B cell (primary cell): ENCODE measurements around the gene TAF10. TPM values are rescaled to one million over a fixed set of nuclear protein-coding genes. Genes with fewer than 3 reads are reported as not detected.

ENCODE experiments used
- ATAC-seq: fragments of 200-7000 bp; cut with Tn5 transposase; one replicate; pipeline ENCODE4 v1.10.0; 2021; ENCODE audit warnings: low read depth, mild to moderate bottlenecking, moderate number of reproducible peaks, moderate library complexity
- CTCF ChIA-PET: fragments of 350-600 bp; sonication (Branson Sonifier 250); formaldehyde crosslinking; loops from one replicate; lab custom pipeline; 2021; ENCODE audit warnings: antibody characterized with exemption, inconsistent platforms; lab: Charles Lee
- POLR2A ChIA-PET: fragments of 350-600 bp; sonication (Branson Sonifier 250); formaldehyde crosslinking; loops from one replicate; lab custom pipeline; 2021; ENCODE audit warnings: antibody characterized with exemption; lab: Charles Lee
- DNase-seq: peaks from one replicate; pipeline ENCODE4 v3.0.0; 2013
- H2AFZ ChIP-seq: 2 replicates; pipeline ENCODE4 v1.6.1; 2012; ENCODE audit warnings: mild to moderate bottlenecking, low read depth, low read length; ENCODE audit not compliant: insufficient read depth, poor library complexity, severe bottlenecking
- H3K27ac ChIP-seq, 2 donors: 1 replicate in 1 of 2; 2 replicates in 1 of 2; pipeline ENCODE4 v1.5.1; 2012 to 2013; ENCODE audit warnings: low read length in 2 of 2, mild to moderate bottlenecking in 2 of 2, moderate library complexity in 1 of 2
- H3K27me3 ChIP-seq, 4 experiments: fragments of 200-600 bp in 1 of 4; sonication (generic) in 1 of 4; replicated peaks in 1 of 4; 1 replicate in 2 of 4; 2 replicates in 2 of 4; pipeline versions ENCODE4 v1.6.1 to v1.7.0; 2013 to 2016; ENCODE audit warnings: low read length in 3 of 4, mild to moderate bottlenecking in 2 of 4, mixed read lengths in 1 of 4, moderate library complexity in 1 of 4; ENCODE audit not compliant: insufficient read depth in 4 of 4, control insufficient read depth in 3 of 4; ENCODE audit errors: control extremely low read depth in 1 of 4
- H3K36me3 ChIP-seq, 2 experiments: replicated peaks in 1 of 2; 1 replicate in 1 of 2; 2 replicates in 1 of 2; pipeline versions ENCODE4 v1.6.1 to v1.7.1; 2013; ENCODE audit warnings: low read length in 1 of 2; ENCODE audit not compliant: insufficient read depth in 2 of 2, control insufficient read depth in 1 of 2; ENCODE audit errors: control extremely low read depth in 1 of 2, extremely low read depth in 1 of 2
- H3K4me1 ChIP-seq, 2 donors: fragments of 200-600 bp in 1 of 2; sonication (generic) in 1 of 2; 1 replicate in 1 of 2; 2 replicates in 1 of 2; pipeline versions ENCODE4 v1.5.1 to v1.6.1; 2013 to 2017; ENCODE audit warnings: low read length in 2 of 2; ENCODE audit not compliant: control insufficient read depth in 2 of 2, insufficient read depth in 2 of 2
- H3K4me2 ChIP-seq: replicated peaks from 2 replicates; pipeline ENCODE3; 2012; ENCODE audit warnings: mild to moderate bottlenecking, low read depth, low read length; ENCODE audit not compliant: poor library complexity, severe bottlenecking
- H3K4me3 ChIP-seq, 5 experiments: fragments of 200-600 bp in 1 of 5; sonication (generic) in 1 of 5; 1 replicate in 3 of 5; 2 replicates in 2 of 5; pipeline versions ENCODE4 v1.5.1 to v1.7.0; 2011 to 2016; ENCODE audit warnings: low read length in 4 of 5, mild to moderate bottlenecking in 4 of 5, low read depth in 2 of 5, control low read depth in 1 of 5, moderate library complexity in 1 of 5; ENCODE audit not compliant: insufficient read depth in 1 of 5; ENCODE audit errors: control extremely low read depth in 1 of 5, extremely low read depth in 1 of 5
- H3K79me2 ChIP-seq: fragments of 200-600 bp; sonication (generic); one replicate; pipeline ENCODE4 v1.6.0; 2016; ENCODE audit warnings: low read length; ENCODE audit not compliant: control insufficient read depth, insufficient read depth
- H3K9ac ChIP-seq: fragments of 200-600 bp; sonication (generic); 2 replicates; pipeline ENCODE4 v1.6.1; 2017; ENCODE audit warnings: mild to moderate bottlenecking, low read length, moderate library complexity
- H3K9me3 ChIP-seq, 3 donors: one replicate each; pipeline versions ENCODE4 v1.6.1 to v1.7.1; 2013; ENCODE audit warnings: low read length in 2 of 3; ENCODE audit not compliant: control insufficient read depth in 2 of 3, insufficient read depth in 1 of 3; ENCODE audit errors: control extremely low read depth in 1 of 3
- H4K20me1 ChIP-seq: 2 replicates; pipeline ENCODE4 v1.6.0; 2012; ENCODE audit warnings: mild to moderate bottlenecking, low read length; ENCODE audit not compliant: insufficient read depth, control insufficient read depth, poor library complexity, severe bottlenecking
- H3K27ac Mint-ChIP-seq: one replicate; pipeline ENCODE4 v1.8.0; 2021; ENCODE audit warnings: mixed read lengths
- H3K27me3 Mint-ChIP-seq: one replicate; pipeline ENCODE4 v1.8.0; 2021; ENCODE audit warnings: mixed read lengths
- H3K4me1 Mint-ChIP-seq: one replicate; pipeline ENCODE4 v1.8.0; 2021; ENCODE audit warnings: mixed read lengths
- H3K4me3 Mint-ChIP-seq: one replicate; pipeline ENCODE4 v1.8.0; 2021; ENCODE audit warnings: mixed read lengths
- H3K9me3 Mint-ChIP-seq: one replicate; pipeline ENCODE4 v1.8.0; 2022; ENCODE audit warnings: mixed read lengths; ENCODE audit not compliant: insufficient read depth
- CTCF ChIP-seq: fragments of 200-600 bp; IDR thresholded peaks from one replicate; pipeline ENCODE4 v1.8.0; 2022; ENCODE audit warnings: antibody characterized with exemption, mild to moderate bottlenecking
- EZH2 ChIP-seq: IDR thresholded peaks from 2 replicates; pipeline ENCODE4 v1.6.1; 2012; ENCODE audit warnings: borderline replicate concordance, low read depth, mild to moderate bottlenecking, moderate library complexity, low read length; ENCODE audit not compliant: insufficient read depth, poor library complexity, severe bottlenecking
- WGBS: methylation state at CpG from one replicate; pipeline ENCODE4 v1.1.5; 2013; ENCODE audit warnings: missing lambda C conversion rate; ENCODE audit not compliant: insufficient coverage; 5-methylcytosine and 5-hydroxymethylcytosine counted together
- intact Hi-C: fragments of 100-400 bp; cut with micrococcal nuclease; formaldehyde crosslinking; loops from one replicate; pipeline ENCODE4 v1.10.0; 2022
- polyA plus RNA-seq: library from polyadenylated mRNA; depleted of rRNA; stranded (reverse); fragments of >200 nt; gene quantifications from 2 replicates; pipeline ENCODE4 v1.2.3, GENCODE V29; 2012
- total RNA-seq, 2 donors: library from RNA; stranded (reverse); fragments of 120-200 nt in 1 of 2; gene quantifications; 1 replicate in 1 of 2; 2 replicates in 1 of 2; pipeline versions ENCODE4 v1.2.3 to v1.2.4, GENCODE V29; 2013 to 2022

Gene TAF10
- total and polyA plus RNA-seq, 2 donors (not counting 1 experiment from before 2014, with no cell fraction given), result 114 to 156 TPM

GRCh38 chr11:6640036-6640984, 28.3 kb upstream of the TAF10 start:
- CTCF ChIA-PET, result interaction anchor here (0.7 to 1.5 kb wide), 2 partner anchors 12 to 13 kb away, joined by 3 to 4 read pairs; no protein-coding TSS in a partner anchor
- Histone ChIP-seq H3K79me2 (no peaks in the 10 kb centered on the region), H4K20me1 (no peaks in the 10 kb centered on the region), H2AFZ (no peak overlapping the region), H3K9me3 (no peaks in the 10 kb centered on the region), H3K27ac (no peak overlapping the region), H3K4me2 (no peak overlapping the region), H3K4me1 (peaks cover 11 to 20% of the 10 kb centered on the region in 2 donors), H3K4me3 (no peak overlapping the region), H3K36me3 (no peaks in the 10 kb centered on the region), H3K27me3 (no peaks in the 10 kb centered on the region), H3K9ac (no peak overlapping the region)
- ATAC-seq (no peak), DNase-seq (no peak)
- Mint-ChIP-seq H3K4me1 (no peaks in the 10 kb centered on the region), H3K9me3 (no peaks in the 10 kb centered on the region), H3K27ac (no peak overlapping the region), H3K4me3 (no peak overlapping the region), H3K27me3 (no peaks in the 10 kb centered on the region)
- POLR2A ChIA-PET, result no interaction called here
- no peak for TF ChIP-seq CTCF
- TF ChIP-seq EZH2, result no peak
- WGBS, result 96% methylated on average over 36 of the region's 36 CpGs
- intact Hi-C loops, result no loop called here

- ChIA-PET POLR2A (no interaction called here), CTCF (interaction anchor here (0.9 to 1.5 kb wide), 2 partner anchors 11 to 45 kb away, joined by 4 read pairs; partner anchors contain the start of gene MRPL17)
- no peak for ATAC-seq
- Mint-ChIP-seq H3K4me3 (no peak overlapping the region), H3K9me3 (no peaks in the 10 kb centered on the region), H3K27me3 (no peaks in the 10 kb centered on the region), H3K27ac (no peak overlapping the region), H3K4me1 (no peaks in the 10 kb centered on the region)
- TF ChIP-seq CTCF (no peak), EZH2 (no peak)
- peaks cover 0 to 3% of the 10 kb centered on the region in 2 donors for H3K4me1 ChIP-seq
- no peak overlapping the region for H3K4me2 ChIP-seq
- H3K9ac ChIP-seq, result no peak overlapping the region
- no peaks in the 10 kb centered on the region for H3K9me3 ChIP-seq
- H3K27me3 ChIP-seq, result no peaks in the 10 kb centered on the region
- no peak overlapping the region for H3K27ac ChIP-seq
- H2AFZ ChIP-seq, result no peak overlapping the region
- no peaks in the 10 kb centered on the region for H3K36me3 ChIP-seq
- no peaks in the 10 kb centered on the region for H4K20me1 ChIP-seq
- 93% methylated on average over 3 of the region's 4 CpGs for WGBS
- no peak for DNase-seq
- H3K4me3 ChIP-seq, result no peak overlapping the region
- intact Hi-C loops, result no loop called here
- no peaks in the 10 kb centered on the region for H3K79me2 ChIP-seq
Observed at GRCh38 chr11:6638429-6638828, 26.4 kb upstream of the TAF10 start.
